HUES48 (cell line): ENCODE measurements around the gene ZNF750.

Source experiments
- H3K27ac ChIP-seq: one replicate; pipeline ENCODE4 v1.7.0; 2013; ENCODE audit warnings: low read depth, low read length, inconsistent platforms
- H3K27me3 ChIP-seq: 2 replicates; pipeline ENCODE4 v1.6.1; 2013; ENCODE audit warnings: mild to moderate bottlenecking, low read length; ENCODE audit not compliant: control insufficient read depth, insufficient read depth
- H3K36me3 ChIP-seq: 2 replicates; pipeline ENCODE4 v1.6.1; 2013; ENCODE audit warnings: low read length; ENCODE audit not compliant: control insufficient read depth, insufficient read depth
- H3K4me1 ChIP-seq: 2 replicates; pipeline ENCODE4 v1.6.1; 2013; ENCODE audit warnings: mild to moderate bottlenecking, low read length; ENCODE audit not compliant: control insufficient read depth, insufficient read depth
- H3K4me3 ChIP-seq: 2 replicates; pipeline ENCODE4 v1.5.1; 2013; ENCODE audit warnings: mild to moderate bottlenecking, low read depth, low read length
- H3K9ac ChIP-seq: 2 replicates; pipeline ENCODE4 v1.6.1; 2013; ENCODE audit warnings: mild to moderate bottlenecking, low read depth, low read length, moderate library complexity
- H3K9me3 ChIP-seq: 2 replicates; pipeline ENCODE4 v1.6.1; 2013; ENCODE audit warnings: low read length; ENCODE audit not compliant: control insufficient read depth, insufficient read depth

The ZNF750 gene

DNA sequence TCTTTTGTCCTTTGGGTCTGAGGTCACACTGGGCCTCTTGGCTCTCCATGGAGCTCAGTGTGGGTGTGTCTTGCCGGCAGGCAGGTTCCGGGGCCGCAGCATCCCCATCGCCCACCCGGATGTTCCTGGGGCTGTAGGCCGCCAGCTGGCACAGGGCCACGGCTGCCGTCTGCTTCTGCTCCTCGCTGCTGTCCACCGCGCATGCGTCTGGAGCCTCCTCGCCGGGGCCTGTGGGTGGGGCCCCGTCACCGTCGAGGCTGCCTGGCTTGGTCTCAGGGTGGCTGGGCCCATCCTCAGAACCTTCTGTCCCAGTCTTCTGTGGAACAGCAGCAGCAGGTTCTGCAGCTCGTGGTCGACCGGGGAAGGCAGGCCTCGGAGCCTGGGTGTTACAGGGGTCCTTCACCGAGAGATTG is 9.6 kb downstream of the ZNF750 start:
- peaks cover 40% of the 10 kb centered on the region for H3K36me3 ChIP-seq
- H3K27me3 ChIP-seq, result no peaks in the 10 kb centered on the region
- H3K4me1 ChIP-seq, result no peaks in the 10 kb centered on the region
- H3K27ac ChIP-seq, result no peak overlapping the region
- no peak overlapping the region for H3K4me3 ChIP-seq
- H3K9me3 ChIP-seq, result no peaks in the 10 kb centered on the region
- no peak overlapping the region for H3K9ac ChIP-seq

DNA sequence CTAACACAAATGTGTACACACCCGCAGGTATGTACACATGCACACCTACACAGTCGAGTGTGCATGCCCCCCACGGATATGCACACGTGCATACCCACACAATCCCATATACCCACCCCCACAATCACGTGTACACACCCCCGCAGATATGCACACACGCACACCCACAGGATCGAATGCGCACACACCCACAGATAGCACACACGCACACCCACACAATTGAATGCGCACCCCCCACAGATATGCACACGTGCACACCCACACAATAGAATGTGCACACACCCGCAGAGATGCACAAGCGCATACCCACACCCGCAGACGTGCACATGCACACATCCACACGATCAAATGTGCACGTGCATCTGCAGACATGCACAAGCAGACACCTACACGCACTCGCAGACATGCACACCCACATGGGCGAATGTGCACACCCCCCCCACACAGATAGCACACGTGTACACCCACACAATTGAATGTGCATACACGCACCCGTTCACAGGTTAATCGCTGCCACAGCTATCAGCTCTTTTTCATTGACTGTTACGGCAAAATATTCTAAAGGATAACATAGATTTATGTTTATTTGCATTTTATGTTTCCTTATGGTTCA is 10.8 kb downstream of the ZNF750 start:
- Histone ChIP-seq H3K4me3 (no peak overlapping the region), H3K9me3 (no peaks in the 10 kb centered on the region), H3K9ac (no peak overlapping the region), H3K4me1 (no peaks in the 10 kb centered on the region), H3K36me3 (peaks cover 40% of the 10 kb centered on the region), H3K27me3 (no peaks in the 10 kb centered on the region), H3K27ac (no peak overlapping the region)

DNA sequence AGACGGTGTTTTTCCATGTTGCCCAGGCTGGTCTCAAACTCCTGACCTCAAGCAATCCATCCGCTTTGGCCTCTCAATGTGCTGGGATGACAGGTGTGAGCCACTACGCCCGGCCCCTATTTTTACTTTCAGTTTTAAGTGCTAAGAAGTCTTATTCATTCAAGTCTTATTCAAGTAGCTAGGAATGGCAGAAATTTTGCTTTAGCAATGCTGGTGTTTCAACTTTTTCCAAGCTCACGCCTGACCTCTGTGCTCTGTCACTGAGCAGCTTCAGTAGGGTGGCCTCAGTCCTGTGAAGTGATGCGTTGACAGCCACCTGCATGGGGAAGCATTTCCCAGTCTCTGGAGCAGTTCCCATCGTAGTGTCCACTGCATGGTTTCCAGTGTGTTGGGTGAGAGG is 12.9 kb downstream of the ZNF750 start:
- H3K9ac ChIP-seq, result no peak overlapping the region
- no peak overlapping the region for H3K4me3 ChIP-seq
- peaks cover 12% of the 10 kb centered on the region for H3K4me1 ChIP-seq
- peaks cover 33% of the 10 kb centered on the region for H3K36me3 ChIP-seq
- no peak overlapping the region for H3K27ac ChIP-seq
- no peaks in the 10 kb centered on the region for H3K9me3 ChIP-seq
- H3K27me3 ChIP-seq, result no peaks in the 10 kb centered on the region

DNA sequence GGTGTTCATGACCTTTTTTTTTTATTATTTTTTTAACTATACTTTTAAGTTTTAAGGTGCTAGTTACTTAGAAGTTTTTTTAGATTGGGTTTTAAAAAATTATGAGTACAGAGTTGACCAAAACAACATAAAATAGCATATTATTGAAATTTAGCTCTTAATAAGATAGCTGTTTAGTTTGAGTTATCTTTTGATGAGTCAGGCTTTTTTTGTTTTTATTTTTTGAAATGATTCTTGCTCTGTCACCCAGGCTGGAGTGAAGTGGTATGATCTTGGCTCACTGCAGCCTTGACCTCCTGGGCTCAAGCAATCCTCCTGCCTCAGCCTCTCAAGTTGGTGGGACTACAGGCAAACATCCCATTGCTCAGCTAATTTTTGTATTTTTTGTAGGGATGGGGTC is 13.6 kb downstream of the ZNF750 start:
- Histone ChIP-seq H3K27ac (no peak overlapping the region), H3K9ac (no peak overlapping the region), H3K27me3 (no peaks in the 10 kb centered on the region), H3K36me3 (peaks cover 29% of the 10 kb centered on the region), H3K4me1 (peaks cover 18% of the 10 kb centered on the region), H3K9me3 (no peaks in the 10 kb centered on the region), H3K4me3 (no peak overlapping the region)

DNA sequence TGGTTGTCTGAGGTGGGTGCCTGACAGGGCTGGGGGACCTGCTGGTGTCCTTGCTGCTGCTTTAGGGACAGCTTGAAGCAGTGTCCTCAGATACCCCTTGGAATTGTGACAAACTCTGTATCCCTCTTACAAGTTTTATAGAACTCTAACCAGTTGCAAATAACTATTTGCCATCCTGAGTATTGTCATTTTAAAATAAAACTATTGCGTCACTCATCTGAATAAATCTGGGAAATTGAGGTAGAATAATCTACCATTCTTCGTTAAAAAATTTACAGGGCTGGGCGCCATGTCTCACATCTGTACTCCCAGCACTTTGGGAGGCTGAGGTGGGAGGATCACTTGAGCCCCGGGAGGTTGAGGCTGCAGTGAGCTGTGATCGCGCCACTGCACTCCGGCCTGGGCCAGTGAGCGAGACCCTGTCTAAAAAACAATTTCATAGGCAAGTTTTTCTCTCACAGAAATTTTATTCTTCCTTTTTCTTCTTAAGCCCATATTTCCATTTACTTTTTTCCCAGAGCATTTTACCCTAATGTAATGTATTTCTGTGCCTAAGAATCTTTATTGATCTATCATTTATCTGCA is 14.2 kb downstream of the ZNF750 start:
- Histone ChIP-seq H3K4me1 (peaks cover 22% of the 10 kb centered on the region), H3K27me3 (no peaks in the 10 kb centered on the region), H3K36me3 (peaks cover 23% of the 10 kb centered on the region), H3K9me3 (no peaks in the 10 kb centered on the region), H3K9ac (no peak overlapping the region), H3K4me3 (no peak overlapping the region), H3K27ac (no peak overlapping the region)

DNA sequence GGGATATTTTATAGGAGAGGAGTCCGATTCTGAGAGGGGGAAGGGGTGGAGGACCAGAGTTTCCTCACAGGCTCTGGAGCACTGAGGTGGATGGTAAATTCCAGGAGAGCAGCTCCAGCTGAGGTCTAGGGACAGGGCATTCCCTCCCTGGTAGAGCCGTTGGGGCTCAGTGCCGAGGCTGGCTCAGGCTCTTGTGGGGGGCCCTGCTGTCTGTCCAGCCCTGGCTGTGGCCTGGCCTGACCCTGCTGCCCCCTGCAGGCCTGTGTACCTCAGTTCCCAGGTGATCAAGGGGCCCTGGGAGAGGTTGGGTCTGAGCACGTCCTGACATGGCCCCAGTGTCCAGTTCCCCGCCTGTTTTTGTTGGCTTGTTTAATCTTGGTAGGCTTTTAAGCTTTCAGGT is 16.8 kb downstream of the ZNF750 start:
- H3K9ac ChIP-seq, result no peak overlapping the region
- no peak overlapping the region for H3K4me3 ChIP-seq
- no peak overlapping the region for H3K27ac ChIP-seq
- no peaks in the 10 kb centered on the region for H3K27me3 ChIP-seq
- peaks cover 26% of the 10 kb centered on the region for H3K4me1 ChIP-seq
- no peaks in the 10 kb centered on the region for H3K9me3 ChIP-seq
- H3K36me3 ChIP-seq, result peaks cover 16% of the 10 kb centered on the region

DNA sequence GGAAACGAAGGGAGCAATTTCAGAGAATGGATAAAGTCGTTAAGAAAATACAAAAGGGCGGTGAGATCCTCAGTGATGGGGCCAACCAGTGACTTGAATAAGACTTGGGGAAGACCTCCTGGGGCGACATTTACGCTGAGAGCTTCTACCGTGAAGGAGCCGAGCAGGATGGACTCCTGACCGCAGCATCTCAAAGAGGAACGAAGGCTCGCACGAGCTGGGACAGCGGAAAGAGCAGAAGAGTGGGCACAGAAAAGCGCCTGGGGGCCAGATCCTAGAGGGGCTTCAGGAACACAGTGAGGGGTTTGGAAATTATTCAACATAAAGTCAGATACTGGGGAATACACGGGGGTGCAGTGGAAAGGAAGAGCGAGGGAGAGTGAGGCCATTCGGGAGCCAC is 17.5 kb downstream of the ZNF750 start:
- no peak overlapping the region for H3K4me3 ChIP-seq
- H3K9ac ChIP-seq, result no peak overlapping the region
- peak overlapping the region; percentile 21 for H3K27ac ChIP-seq
- peaks cover 26% of the 10 kb centered on the region for H3K4me1 ChIP-seq
- H3K27me3 ChIP-seq, result no peaks in the 10 kb centered on the region
- H3K9me3 ChIP-seq, result no peaks in the 10 kb centered on the region
- H3K36me3 ChIP-seq, result peaks cover 16% of the 10 kb centered on the region

DNA sequence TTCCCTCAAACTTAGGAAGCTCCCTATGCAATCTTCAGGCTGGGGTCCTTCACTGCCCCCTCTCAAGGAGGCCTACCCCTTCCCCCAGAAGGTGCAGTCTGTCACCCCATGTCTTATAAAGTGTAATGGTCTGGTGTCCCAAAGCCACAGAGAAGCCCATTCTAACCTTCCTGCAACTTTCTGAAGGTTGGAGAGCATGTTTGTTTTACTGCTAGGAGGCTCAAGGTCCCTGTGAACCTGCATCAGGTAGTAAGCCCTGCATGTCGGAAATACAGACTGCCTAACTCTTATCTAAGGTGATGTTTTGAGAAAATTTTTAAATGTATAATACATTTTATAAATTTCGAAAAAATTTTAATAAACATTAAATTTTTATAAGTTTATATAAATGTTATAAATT is 18.3 kb downstream of the ZNF750 start:
- H3K36me3 ChIP-seq, result peaks cover 19% of the 10 kb centered on the region
- H3K27ac ChIP-seq, result peak overlapping the region; percentile 83
- peaks cover 26% of the 10 kb centered on the region for H3K4me1 ChIP-seq
- H3K9ac ChIP-seq, result no peak overlapping the region
- H3K4me3 ChIP-seq, result no peak overlapping the region
- H3K27me3 ChIP-seq, result no peaks in the 10 kb centered on the region
- H3K9me3 ChIP-seq, result no peaks in the 10 kb centered on the region

DNA sequence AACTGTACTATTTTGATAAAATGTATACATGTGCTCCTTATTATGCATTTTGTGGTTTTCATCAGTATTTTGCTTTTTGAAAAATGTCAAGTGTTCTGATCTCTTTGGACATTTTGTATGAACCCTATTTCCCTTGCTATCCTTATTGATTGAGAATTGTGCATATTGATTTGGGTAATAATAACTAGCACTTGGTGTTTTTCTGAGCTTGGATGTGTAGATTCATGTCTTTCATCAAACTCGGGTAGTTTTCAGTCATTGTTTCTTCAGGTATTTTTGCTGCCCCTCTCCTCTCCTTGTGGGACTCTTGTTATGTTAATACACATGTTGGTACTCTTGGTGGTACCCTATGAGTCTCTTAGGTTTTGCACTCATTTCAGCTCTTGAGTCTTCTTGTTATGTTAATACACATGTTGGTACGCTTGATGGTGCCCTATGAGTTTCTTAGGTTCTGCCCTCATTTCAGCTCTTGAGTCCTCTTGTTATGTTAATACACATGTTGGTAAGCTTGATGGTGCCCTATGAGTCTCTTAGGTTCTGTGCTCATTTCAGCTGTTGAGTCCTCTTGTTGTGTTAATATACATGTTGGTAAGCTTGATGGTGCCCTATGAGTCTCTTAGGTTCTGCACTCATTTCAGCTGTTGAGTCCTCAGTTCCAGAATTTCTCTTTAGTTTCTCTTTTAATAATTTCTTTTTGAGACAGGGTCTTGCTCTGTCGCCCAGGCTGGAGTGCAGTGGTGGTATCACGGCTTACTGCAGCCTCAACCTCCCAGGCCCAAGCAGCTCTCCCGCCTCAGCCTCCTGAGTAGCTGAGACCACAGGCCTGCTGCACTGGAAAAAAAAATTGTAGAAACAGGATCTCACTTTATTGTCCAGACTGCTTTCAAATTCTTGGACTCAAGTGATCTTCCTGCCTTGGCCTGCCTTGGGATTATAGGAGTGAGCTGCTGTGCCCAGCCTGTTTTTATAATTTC is 19.3 kb downstream of the ZNF750 start:
- H3K36me3 ChIP-seq, result peaks cover 28% of the 10 kb centered on the region
- H3K9me3 ChIP-seq, result no peaks in the 10 kb centered on the region
- H3K4me1 ChIP-seq, result peaks cover 26% of the 10 kb centered on the region
- H3K4me3 ChIP-seq, result no peak overlapping the region
- peak overlapping the region; percentile 83 for H3K27ac ChIP-seq
- no peak overlapping the region for H3K9ac ChIP-seq
- no peaks in the 10 kb centered on the region for H3K27me3 ChIP-seq

DNA sequence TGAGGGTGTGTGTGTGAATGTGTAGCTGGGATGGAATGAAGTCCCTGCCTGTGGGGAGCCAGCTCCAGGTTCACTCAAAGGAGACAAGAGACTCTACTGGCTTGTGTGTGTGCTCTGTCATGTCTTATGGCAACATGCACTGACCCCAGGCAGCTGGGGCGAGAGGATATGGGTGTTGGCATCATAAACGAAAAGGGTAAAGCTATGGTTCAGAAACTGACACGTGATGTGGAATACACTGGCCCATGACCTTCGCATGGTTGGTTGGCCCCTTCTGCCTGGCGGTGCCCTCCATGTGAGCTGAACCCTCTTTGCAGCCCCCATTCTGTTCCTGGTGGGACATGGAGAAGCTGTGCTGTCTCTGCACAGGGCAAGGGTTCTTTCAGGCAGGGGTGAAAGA is 21.9 kb downstream of the ZNF750 start:
- Histone ChIP-seq H3K27ac (no peak overlapping the region), H3K36me3 (peaks cover 52% of the 10 kb centered on the region), H3K9me3 (no peaks in the 10 kb centered on the region), H3K27me3 (no peaks in the 10 kb centered on the region), H3K9ac (no peak overlapping the region), H3K4me1 (peaks cover 24% of the 10 kb centered on the region), H3K4me3 (no peak overlapping the region)

DNA sequence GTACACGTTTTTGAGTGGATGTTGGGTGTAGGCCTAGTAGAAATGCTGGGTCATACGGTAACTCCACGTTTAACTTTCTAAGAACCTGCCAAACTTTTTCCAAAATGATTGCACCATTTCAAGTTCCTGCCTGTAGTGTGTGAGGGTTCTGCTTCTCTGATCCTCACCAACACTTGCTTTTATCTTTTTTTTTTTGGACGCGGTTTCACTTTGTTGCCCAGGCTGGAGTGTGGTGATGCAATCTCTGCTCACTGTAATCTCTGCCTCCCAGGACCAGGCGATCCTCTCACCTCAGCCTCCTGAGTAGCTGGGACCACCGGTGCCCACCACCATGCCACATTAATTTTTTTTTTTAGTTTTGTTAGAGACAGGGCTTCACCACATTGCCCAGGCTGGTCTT is 23.5 kb downstream of the ZNF750 start:
- H3K36me3 ChIP-seq, result peaks cover 65% of the 10 kb centered on the region
- H3K27ac ChIP-seq, result no peak overlapping the region
- no peaks in the 10 kb centered on the region for H3K27me3 ChIP-seq
- H3K9ac ChIP-seq, result no peak overlapping the region
- no peak overlapping the region for H3K4me3 ChIP-seq
- peaks cover 10% of the 10 kb centered on the region for H3K4me1 ChIP-seq
- H3K9me3 ChIP-seq, result no peaks in the 10 kb centered on the region
